PC-3 (cell line): ENCODE measurements around the gene FCAMR.

Source experiments
- EZH2 ChIP-seq: fragments of 300-600 bp; sonication (generic); IDR thresholded peaks from one replicate; pipeline ENCODE4 v1.6.1; 2017; ENCODE audit warnings: antibody characterized with exemption, mild to moderate bottlenecking, low read length; ENCODE audit not compliant: unreplicated experiment
- EZH2phosphoT487 ChIP-seq: fragments of 300-600 bp; sonication (generic); IDR thresholded peaks from 2 replicates; pipeline ENCODE4 v1.6.1; 2018; ENCODE audit warnings: mild to moderate bottlenecking, antibody characterized with exemption, low read length, borderline replicate concordance
- TF ChIP-seq, protein P1 (sequence below): fragments of 300-600 bp; sonication (generic); conservative IDR thresholded peaks from 2 replicates; pipeline ENCODE4 v1.5.1; 2017; ENCODE audit warnings: antibody characterized with exemption, low read depth, mild to moderate bottlenecking, low read length

DNA sequence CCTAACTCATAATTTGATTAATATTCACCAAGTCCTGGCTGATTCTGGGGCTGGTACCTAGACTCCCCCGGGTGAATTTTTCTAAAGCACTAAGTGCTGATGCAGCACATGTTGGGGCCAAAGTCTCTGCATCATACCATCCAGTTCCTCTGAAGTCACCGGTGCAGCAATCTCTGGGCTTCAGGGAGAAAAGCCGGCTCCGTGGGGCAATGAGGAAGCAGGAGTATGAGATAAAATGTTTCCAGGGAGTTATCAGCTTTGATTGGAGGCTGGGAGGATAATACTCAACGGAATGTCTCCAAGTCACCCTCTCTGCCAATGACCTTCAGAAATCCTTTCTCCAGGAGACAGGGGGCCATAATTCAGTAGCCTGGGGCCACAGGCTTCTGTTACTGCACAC is 1.2 kb downstream of the FCAMR start:
- TF ChIP-seq, protein P1, sequence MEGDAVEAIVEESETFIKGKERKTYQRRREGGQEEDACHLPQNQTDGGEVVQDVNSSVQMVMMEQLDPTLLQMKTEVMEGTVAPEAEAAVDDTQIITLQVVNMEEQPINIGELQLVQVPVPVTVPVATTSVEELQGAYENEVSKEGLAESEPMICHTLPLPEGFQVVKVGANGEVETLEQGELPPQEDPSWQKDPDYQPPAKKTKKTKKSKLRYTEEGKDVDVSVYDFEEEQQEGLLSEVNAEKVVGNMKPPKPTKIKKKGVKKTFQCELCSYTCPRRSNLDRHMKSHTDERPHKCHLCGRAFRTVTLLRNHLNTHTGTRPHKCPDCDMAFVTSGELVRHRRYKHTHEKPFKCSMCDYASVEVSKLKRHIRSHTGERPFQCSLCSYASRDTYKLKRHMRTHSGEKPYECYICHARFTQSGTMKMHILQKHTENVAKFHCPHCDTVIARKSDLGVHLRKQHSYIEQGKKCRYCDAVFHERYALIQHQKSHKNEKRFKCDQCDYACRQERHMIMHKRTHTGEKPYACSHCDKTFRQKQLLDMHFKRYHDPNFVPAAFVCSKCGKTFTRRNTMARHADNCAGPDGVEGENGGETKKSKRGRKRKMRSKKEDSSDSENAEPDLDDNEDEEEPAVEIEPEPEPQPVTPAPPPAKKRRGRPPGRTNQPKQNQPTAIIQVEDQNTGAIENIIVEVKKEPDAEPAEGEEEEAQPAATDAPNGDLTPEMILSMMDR = no peak
- no peak for TF ChIP-seq EZH2
- TF ChIP-seq EZH2phosphoT487 = no peak
